Measurements from ENCODE around the gene BANP.
"Not testable (repeated sequence)": the region's sequence is repeated elsewhere in the genome, so short reads cannot be mapped to it uniquely, and the experiment has no call there.

BANP gene

GRCh38 chr16:87976665-87977064 is 25.4 kb downstream of the BANP start:
- no peak for DNase-seq (ENCODE audit: extremely low spot score)

DNA sequence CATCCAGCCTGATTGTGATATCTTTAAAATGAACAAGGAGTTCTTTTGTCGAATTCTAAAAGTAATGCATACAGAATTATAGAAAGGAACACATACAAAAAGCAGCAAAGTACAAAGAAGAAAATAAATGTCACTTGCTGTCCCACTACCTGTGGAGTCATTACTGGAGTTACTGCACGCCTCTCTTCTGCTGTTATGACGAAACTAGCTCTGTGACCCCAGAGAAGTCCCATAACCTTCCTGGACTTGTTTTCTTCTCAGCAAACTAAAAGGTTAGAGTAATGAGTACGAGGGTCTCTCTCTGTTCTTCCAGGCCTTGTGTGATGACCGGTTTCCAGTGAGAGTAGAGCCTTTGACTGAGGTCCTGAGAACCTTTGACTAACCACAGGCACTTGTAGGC is 26.9 kb downstream of the BANP start:
- ChIA-PET POLR2A (no interaction called here), CTCF (no interaction called here)
- TF ChIP-seq ZNF384 (IDR thresholded peaks at IDR 0.05) (no peak), HDGF (IDR thresholded peaks at IDR 0.05; ENCODE audit: borderline replicate concordance) (no peak), SP1 (IDR thresholded peaks at IDR 0.05) (no peak), FOXA1 (IDR thresholded peaks at IDR 0.05) (no peak), ARNT (IDR thresholded peaks at IDR 0.05) (no peak), ELF4 (IDR thresholded peaks at IDR 0.05) (no peak), FOXM1 (IDR thresholded peaks at IDR 0.05; ENCODE audit: borderline replicate concordance) (no peak), SUZ12 (IDR thresholded peaks at IDR 0.05) (no peak), L3MBTL2 (conservative IDR thresholded peaks at IDR 0.05) (no peak), TARDBP (IDR thresholded peaks at IDR 0.05) (no peak), LEF1 (IDR thresholded peaks at IDR 0.05; ENCODE audit: borderline replicate concordance) (no peak), CTBP1 (IDR thresholded peaks at IDR 0.05; ENCODE audit: borderline replicate concordance) (no peak), FOXK2 (IDR thresholded peaks at IDR 0.05) (no peak)
- no peak for DNase-seq (ENCODE audit: extremely low spot score)

More at GRCh38 chr16:87976665-87977064, 25.4 kb downstream of the BANP start:
- CTCF ChIA-PET = no interaction called here
- TF ChIP-seq HDGF (IDR thresholded peaks at IDR 0.05; ENCODE audit: borderline replicate concordance) (no peak), CTBP1 (IDR thresholded peaks at IDR 0.05; ENCODE audit: borderline replicate concordance) (no peak), LEF1 (IDR thresholded peaks at IDR 0.05; ENCODE audit: borderline replicate concordance) (no peak)
- TF ChIP-seq, protein P1, sequence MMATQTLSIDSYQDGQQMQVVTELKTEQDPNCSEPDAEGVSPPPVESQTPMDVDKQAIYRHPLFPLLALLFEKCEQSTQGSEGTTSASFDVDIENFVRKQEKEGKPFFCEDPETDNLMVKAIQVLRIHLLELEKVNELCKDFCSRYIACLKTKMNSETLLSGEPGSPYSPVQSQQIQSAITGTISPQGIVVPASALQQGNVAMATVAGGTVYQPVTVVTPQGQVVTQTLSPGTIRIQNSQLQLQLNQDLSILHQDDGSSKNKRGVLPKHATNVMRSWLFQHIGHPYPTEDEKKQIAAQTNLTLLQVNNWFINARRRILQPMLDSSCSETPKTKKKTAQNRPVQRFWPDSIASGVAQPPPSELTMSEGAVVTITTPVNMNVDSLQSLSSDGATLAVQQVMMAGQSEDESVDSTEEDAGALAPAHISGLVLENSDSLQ (IDR thresholded peaks at IDR 0.05) = no peak
- POLR2A ChIA-PET = no interaction called here

DNA sequence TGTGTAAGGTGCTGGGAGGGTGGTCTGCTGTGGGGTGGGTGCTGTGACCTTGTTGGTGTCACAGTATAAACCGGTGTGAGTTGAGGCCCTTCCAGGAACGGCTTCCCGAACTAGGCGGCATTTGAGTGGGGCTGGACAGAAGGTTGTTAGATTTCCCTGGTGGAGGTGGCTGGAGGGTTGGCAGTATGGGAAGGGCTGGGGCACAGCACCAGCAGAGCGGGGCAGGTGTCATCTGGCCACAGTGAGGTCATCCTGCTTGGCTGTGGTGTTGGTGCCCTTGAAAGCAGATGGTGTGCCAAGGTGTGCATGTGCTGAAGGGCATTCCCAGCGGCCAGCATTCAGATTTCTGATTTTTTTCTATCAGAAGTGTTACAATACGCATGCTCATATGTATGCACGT is 28.1 kb downstream of the BANP start:
- TF ChIP-seq TARDBP (IDR thresholded peaks at IDR 0.05) (no peak), FOXM1 (IDR thresholded peaks at IDR 0.05; ENCODE audit: borderline replicate concordance) (no peak), BHLHE40 (IDR thresholded peaks at IDR 0.05; ENCODE audit: borderline replicate concordance) (no peak), NFRKB (IDR thresholded peaks at IDR 0.05) (no peak), HDGF (IDR thresholded peaks at IDR 0.05; ENCODE audit: borderline replicate concordance) (no peak), CTBP1 (IDR thresholded peaks at IDR 0.05; ENCODE audit: borderline replicate concordance) (no peak), L3MBTL2 (conservative IDR thresholded peaks at IDR 0.05) (no peak), ELF4 (IDR thresholded peaks at IDR 0.05) (no peak), SUZ12 (IDR thresholded peaks at IDR 0.05) (no peak), FOXA1 (IDR thresholded peaks at IDR 0.05) (no peak), ZNF384 (IDR thresholded peaks at IDR 0.05) (no peak), FOXK2 (IDR thresholded peaks at IDR 0.05) (no peak), ARNT (IDR thresholded peaks at IDR 0.05) (no peak), LEF1 (IDR thresholded peaks at IDR 0.05; ENCODE audit: borderline replicate concordance) (no peak), SP1 (IDR thresholded peaks at IDR 0.05) (no peak)
- TF ChIP-seq, protein P1 (IDR thresholded peaks at IDR 0.05) = no peak
- ChIA-PET POLR2A (no interaction called here), CTCF (no interaction called here)
- no peak for DNase-seq (ENCODE audit: extremely low spot score)

GRCh38 chr16:87979911-87980630 is 28.8 kb downstream of the BANP start:
- POLR2A ChIA-PET; DNase-seq (ENCODE audit: extremely low spot score); CTCF ChIA-PET: not testable (repeated sequence)

DNA sequence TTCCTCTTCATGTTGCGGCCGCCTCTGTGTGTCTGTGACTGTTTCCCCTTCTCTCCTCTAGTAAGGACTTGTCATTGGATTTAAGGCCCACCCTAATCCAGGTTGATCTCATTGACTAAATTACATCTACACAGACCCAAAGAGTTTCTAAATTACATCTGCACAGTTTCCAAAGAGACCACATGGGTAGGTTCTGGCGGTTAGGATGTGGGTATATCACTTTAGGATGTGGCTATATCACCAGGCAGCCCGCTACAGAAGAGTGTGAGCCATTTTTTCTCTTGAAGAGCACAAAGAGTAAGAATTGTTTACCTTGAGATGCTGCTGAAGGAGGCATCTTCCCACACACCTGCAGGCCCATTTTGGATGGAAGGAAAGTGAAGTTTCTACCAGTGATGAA is 30.1 kb downstream of the BANP start:
- DNase-seq (ENCODE audit: extremely low spot score); POLR2A ChIA-PET; CTCF ChIA-PET: not testable (repeated sequence)

GRCh38 chr16:87982581-87983041 is 31.4 kb downstream of the BANP start:
- DNase-seq (ENCODE audit: extremely low spot score) = no peak
- ChIA-PET CTCF (no interaction called here), POLR2A (no interaction called here)
- TF ChIP-seq ARNT (IDR thresholded peaks at IDR 0.05) = no peak
- TF ChIP-seq L3MBTL2 (conservative IDR thresholded peaks at IDR 0.05) = no peak
- no peak for TF ChIP-seq NFRKB (IDR thresholded peaks at IDR 0.05)
- TF ChIP-seq SP1 (IDR thresholded peaks at IDR 0.05) = no peak
- TF ChIP-seq BHLHE40 (IDR thresholded peaks at IDR 0.05; ENCODE audit: borderline replicate concordance) = no peak
- TF ChIP-seq FOXK2 (IDR thresholded peaks at IDR 0.05) = no peak
- TF ChIP-seq, protein P1 (IDR thresholded peaks at IDR 0.05) = no peak
- TF ChIP-seq LEF1 (IDR thresholded peaks at IDR 0.05; ENCODE audit: borderline replicate concordance) = no peak
- TF ChIP-seq FOXM1 (IDR thresholded peaks at IDR 0.05; ENCODE audit: borderline replicate concordance) = no peak
- no peak for TF ChIP-seq SUZ12 (IDR thresholded peaks at IDR 0.05)
- no peak for TF ChIP-seq CTBP1 (IDR thresholded peaks at IDR 0.05; ENCODE audit: borderline replicate concordance)
- TF ChIP-seq TARDBP (IDR thresholded peaks at IDR 0.05) = no peak
- no peak for TF ChIP-seq ZNF384 (IDR thresholded peaks at IDR 0.05)
- TF ChIP-seq HDGF (IDR thresholded peaks at IDR 0.05; ENCODE audit: borderline replicate concordance) = no peak
- no peak for TF ChIP-seq FOXA1 (IDR thresholded peaks at IDR 0.05)
- TF ChIP-seq ELF4 (IDR thresholded peaks at IDR 0.05) = no peak

- CTCF ChIA-PET; POLR2A ChIA-PET; DNase-seq (ENCODE audit: extremely low spot score): not testable (repeated sequence)
These were observed 32.0 kb downstream of the BANP start for GRCh38 chr16:87983072-87983736.

DNA sequence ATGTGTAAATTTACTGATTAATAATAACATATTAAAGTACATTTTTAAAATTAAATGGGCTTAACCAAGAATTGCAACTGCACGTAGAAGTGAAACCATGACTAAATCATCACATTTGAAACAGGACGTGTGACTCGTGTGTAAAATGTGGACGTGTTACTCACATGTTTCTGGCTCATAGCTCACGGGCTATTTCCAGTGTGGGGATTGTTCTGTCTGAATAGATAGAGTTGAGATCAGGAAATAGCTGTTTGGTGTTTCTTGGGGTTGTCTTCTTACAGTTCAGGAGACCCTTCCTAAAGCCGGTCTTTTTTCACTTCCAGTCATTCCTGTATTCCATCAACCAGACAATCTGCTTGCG is 32.5 kb downstream of the BANP start:
- DNase-seq (ENCODE audit: extremely low spot score); CTCF ChIA-PET: not testable (repeated sequence)
- POLR2A ChIA-PET = interaction anchor here (0.6 kb wide), 1 partner anchor 639 kb away, joined by 3 read pairs; no protein-coding TSS in a partner anchor

DNA sequence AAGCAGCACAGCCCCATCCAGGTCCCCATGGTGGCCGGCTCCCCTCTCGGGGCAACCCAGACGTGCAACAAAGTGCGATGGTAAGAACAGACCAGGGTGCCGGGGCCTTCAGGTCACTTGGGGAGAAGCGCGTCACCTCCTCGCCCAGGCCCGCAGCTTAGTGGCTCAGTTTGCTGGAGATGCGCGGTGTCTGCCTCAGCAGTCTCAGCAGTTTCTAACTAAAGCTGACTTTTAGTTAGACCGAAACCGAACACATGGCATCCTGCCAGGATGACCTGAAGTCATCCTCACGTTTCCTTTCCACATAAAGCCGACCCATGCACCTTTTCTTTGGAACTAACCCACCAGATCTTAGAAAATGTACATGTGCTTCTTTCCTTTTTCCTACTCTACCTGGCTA is 32.9 kb downstream of the BANP start:
- DNase-seq (ENCODE audit: extremely low spot score); CTCF ChIA-PET: not testable (repeated sequence)
- POLR2A ChIA-PET = interaction anchor here (0.6 kb wide), 1 partner anchor 639 kb away, joined by 3 read pairs; no protein-coding TSS in a partner anchor

Data from HEK293T (cell line).